ENCODE data around the gene STAG1.

STAG1 gene

DNA sequence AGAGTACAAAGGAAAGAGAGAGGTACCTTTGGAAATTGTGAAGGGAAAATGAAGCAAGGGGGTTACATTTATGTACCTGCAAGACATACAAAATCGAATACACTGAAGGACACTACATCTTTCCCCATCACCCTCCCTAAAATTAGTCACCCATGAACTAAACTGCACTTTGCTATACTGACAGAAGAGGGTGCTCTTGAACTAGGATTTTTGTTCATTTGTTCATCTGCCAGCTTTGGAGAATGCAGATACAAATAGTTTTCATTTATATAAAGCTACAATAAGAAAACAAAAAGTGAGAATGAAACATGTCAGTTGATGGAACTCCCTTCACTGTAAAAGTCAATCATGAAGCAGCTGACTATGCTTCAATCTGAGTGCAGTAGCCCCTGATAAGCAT lies 446.3 kb downstream of the STAG1 start:
- no peak overlapping the region for H3K4me3 ChIP-seq (ENCODE audit: low read length)
- TF ChIP-seq, protein P1, sequence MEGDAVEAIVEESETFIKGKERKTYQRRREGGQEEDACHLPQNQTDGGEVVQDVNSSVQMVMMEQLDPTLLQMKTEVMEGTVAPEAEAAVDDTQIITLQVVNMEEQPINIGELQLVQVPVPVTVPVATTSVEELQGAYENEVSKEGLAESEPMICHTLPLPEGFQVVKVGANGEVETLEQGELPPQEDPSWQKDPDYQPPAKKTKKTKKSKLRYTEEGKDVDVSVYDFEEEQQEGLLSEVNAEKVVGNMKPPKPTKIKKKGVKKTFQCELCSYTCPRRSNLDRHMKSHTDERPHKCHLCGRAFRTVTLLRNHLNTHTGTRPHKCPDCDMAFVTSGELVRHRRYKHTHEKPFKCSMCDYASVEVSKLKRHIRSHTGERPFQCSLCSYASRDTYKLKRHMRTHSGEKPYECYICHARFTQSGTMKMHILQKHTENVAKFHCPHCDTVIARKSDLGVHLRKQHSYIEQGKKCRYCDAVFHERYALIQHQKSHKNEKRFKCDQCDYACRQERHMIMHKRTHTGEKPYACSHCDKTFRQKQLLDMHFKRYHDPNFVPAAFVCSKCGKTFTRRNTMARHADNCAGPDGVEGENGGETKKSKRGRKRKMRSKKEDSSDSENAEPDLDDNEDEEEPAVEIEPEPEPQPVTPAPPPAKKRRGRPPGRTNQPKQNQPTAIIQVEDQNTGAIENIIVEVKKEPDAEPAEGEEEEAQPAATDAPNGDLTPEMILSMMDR (IDR thresholded peaks at IDR 0.05; ENCODE audit: insufficient read depth, low read depth, low read length, missing control alignments) = peak; percentile 27
- DNase-seq (ENCODE audit: low read depth) = peak; percentile 63

DNA sequence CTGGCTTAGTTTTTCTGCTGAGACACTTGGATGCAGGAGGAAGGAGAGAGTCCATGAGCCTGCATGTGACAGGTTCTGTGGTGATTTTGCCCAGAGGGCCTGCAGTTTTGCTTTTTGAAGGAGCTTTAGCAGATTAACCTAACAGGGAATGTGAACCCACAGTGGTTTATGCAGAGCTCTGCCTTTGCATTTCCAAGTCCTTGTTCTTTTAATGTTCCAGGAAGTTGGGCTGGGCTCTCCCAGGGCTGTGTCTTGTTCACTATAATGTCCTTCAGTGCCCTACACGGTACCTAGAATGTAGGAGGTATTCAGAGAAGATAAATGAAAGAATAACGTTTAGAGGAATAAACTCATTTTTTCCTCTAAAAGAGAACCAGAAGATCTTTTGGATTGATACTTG lies 451.7 kb downstream of the STAG1 start:
- TF ChIP-seq, protein P1 (IDR thresholded peaks at IDR 0.05; ENCODE audit: insufficient read depth, low read depth, low read length, missing control alignments) = no peak
- no peak overlapping the region for H3K4me3 ChIP-seq (ENCODE audit: low read length)
- DNase-seq (ENCODE audit: low read depth) = no peak

DNA sequence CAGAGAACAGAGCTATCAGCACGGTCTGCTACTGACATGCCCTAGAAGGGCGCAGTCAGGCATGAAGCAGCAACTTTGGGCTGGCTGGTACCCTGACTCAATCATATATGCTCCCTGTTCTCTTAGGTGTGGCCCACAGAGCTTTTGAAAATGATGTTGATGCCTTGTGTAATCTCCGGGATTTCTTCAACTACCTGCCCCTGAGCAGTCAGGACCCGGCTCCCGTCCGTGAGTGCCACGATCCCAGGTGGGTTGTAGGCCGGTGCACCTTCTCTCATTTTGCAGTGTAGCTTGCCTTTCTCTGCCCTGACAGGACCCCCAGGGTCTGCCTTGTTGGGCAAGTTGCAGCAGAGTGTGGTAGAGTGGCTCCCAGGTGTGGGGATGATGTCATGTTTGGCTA lies 454.4 kb downstream of the STAG1 start:
- DNase-seq (ENCODE audit: low read depth) = no peak
- TF ChIP-seq, protein P1 (IDR thresholded peaks at IDR 0.05; ENCODE audit: insufficient read depth, low read depth, low read length, missing control alignments) = no peak
- no peak overlapping the region for H3K4me3 ChIP-seq (ENCODE audit: low read length)

DNA sequence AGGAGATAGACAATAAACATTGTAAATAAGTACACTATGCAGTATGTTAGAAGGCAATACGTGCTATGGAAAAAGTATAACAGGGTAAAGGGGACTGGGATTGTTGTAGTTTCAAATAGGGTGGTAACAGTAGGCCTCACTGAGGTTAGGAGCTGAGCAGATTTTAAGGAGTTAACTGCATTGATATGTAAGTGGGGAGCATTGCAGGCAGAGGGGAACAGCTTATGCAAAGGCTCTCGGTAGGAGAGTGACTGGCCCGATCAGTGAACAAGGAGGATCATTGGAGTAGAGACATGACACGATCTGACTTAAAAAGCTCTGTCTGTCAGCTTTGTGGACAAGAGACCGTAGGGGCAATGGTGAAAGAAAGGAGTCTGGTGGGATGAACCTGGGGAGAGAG lies 455.2 kb downstream of the STAG1 start:
- DNase-seq (ENCODE audit: low read depth) = no peak
- TF ChIP-seq, protein P1 (IDR thresholded peaks at IDR 0.05; ENCODE audit: insufficient read depth, low read depth, low read length, missing control alignments) = no peak
- no peak overlapping the region for H3K4me3 ChIP-seq (ENCODE audit: low read length)

DNA sequence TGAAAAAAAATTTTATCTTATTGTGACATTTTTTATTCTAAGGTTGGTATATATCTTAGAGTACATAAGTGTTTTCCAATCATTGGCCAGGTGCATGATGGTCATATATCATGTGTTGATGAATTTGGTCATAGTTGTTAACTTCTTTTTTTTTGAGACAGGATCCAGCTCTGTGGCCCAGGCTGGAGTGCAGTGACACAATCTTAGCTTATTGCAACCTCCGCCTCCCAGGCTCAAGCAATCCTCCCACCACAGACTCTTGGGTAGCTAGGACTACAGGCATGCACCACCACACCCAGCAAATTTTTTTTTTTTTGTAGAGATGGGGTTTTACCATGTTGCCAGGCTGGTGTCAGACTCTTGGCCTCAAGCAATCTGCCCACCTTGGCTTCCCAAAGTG lies 458.0 kb downstream of the STAG1 start:
- DNase-seq (ENCODE audit: low read depth) = no peak
- TF ChIP-seq, protein P1 (IDR thresholded peaks at IDR 0.05; ENCODE audit: insufficient read depth, low read depth, low read length, missing control alignments) = no peak
- no peak overlapping the region for H3K4me3 ChIP-seq (ENCODE audit: low read length)

DNA sequence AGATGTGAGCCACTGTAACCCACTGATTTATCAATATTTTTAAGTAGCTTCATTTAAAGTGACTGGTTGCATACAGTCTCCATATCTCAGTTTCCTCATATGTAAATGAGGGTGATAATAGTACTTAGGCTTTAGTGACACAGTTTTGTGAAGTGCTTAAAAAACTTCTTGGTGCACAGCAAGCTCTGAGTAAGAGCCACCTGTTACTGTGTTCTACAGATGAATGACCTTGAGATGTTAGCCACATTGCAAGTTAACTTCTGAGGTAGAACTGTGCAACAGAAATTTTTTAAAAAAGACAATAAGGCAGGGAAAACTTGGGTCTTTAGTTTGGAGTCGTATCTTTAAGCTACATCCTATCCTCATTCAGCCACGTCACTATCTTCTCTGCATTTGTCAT lies 458.9 kb downstream of the STAG1 start:
- H3K4me3 ChIP-seq (ENCODE audit: low read length) = no peak overlapping the region
- TF ChIP-seq, protein P1 (IDR thresholded peaks at IDR 0.05; ENCODE audit: insufficient read depth, low read depth, low read length, missing control alignments) = no peak
- DNase-seq (ENCODE audit: low read depth) = no peak

DNA sequence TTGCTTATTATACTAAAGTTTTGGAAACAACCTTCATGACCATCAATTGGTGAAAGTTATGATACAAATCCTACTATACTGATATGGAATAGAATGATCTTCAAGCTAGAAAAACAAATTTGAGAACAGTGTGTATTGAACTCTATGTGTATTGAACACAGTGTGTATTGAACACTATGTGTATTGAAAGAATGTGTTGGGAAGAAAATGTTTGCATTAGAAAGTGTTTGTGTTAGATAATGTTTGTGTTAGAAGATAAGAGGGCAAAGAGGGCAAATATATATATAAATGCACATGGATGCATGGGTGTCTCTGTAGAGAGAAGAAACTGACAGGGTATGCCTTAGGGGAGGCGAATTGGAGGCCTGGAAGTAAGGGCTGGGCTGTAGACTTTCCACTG lies 459.7 kb downstream of the STAG1 start:
- TF ChIP-seq, protein P1 (IDR thresholded peaks at IDR 0.05; ENCODE audit: insufficient read depth, low read depth, low read length, missing control alignments) = no peak
- H3K4me3 ChIP-seq (ENCODE audit: low read length) = no peak overlapping the region
- no peak for DNase-seq (ENCODE audit: low read depth)
